A549 (cell line): ENCODE results near the gene CCDC83.

Source experiments
- CEBPB ChIP-seq, 2 experiments: fragments of >200 bp in 1 of 2; sonication (Bioruptor Twin) in 1 of 2; formaldehyde crosslinking in 1 of 2; IDR thresholded peaks; 2 replicates each; pipeline ENCODE4 v1.6.1; 2012 to 2016
- JUN ChIP-seq, 2 experiments: fragments of >200 bp; sonication (Bioruptor Twin); formaldehyde crosslinking; IDR thresholded peaks; 2 replicates in 1 of 2; 3 replicates in 1 of 2; pipeline ENCODE4 v1.6.1; 2016 to 2017
- POLR2A ChIP-seq: IDR thresholded peaks from 2 replicates; pipeline ENCODE4 v1.6.1; 2012; ENCODE audit warnings: mild to moderate bottlenecking, low read length
- RFX5 ChIP-seq: fragments of 450-650 bp; IDR thresholded peaks from 2 replicates; pipeline ENCODE4 v1.7.1; 2014; ENCODE audit warnings: antibody characterized with exemption, mild to moderate bottlenecking, moderate library complexity
- USF2 ChIP-seq: fragments of 450-650 bp; IDR thresholded peaks from 2 replicates; pipeline ENCODE4 v1.6.1; 2014; ENCODE audit warnings: antibody characterized with exemption
- TF ChIP-seq, protein P1 (sequence below): fragments of >200 bp; sonication (Bioruptor Twin); formaldehyde crosslinking; IDR thresholded peaks from 3 replicates; pipeline ENCODE4 v1.5.1; 2016
- TF ChIP-seq, protein P2 (sequence below): fragments of 200-600 bp; sonication (generic); IDR thresholded peaks from 2 replicates; pipeline ENCODE4 v1.6.1; 2016; ENCODE audit warnings: antibody characterized with exemption, mild to moderate bottlenecking, moderate library complexity

DNA sequence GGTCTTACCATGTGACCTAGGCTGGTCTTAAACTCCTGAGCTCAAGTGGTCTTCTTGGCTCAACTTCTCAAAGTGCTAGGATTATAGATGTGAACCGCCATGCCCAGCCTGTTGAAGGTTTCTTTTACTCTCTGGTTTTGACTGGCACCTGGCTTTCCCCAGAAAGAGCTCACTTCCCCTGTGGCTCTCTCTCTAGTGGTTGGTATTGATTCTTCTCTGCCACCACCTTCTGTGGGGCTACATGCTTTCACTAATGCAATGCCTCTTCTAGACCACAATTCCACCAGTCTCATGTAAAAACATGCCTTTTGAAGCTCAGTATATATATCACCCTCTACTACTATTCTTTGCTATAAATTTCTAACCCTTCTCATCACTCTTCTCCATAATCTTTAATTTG lies 67.2 kb downstream of the CCDC83 start:
- TF ChIP-seq, protein P1, sequence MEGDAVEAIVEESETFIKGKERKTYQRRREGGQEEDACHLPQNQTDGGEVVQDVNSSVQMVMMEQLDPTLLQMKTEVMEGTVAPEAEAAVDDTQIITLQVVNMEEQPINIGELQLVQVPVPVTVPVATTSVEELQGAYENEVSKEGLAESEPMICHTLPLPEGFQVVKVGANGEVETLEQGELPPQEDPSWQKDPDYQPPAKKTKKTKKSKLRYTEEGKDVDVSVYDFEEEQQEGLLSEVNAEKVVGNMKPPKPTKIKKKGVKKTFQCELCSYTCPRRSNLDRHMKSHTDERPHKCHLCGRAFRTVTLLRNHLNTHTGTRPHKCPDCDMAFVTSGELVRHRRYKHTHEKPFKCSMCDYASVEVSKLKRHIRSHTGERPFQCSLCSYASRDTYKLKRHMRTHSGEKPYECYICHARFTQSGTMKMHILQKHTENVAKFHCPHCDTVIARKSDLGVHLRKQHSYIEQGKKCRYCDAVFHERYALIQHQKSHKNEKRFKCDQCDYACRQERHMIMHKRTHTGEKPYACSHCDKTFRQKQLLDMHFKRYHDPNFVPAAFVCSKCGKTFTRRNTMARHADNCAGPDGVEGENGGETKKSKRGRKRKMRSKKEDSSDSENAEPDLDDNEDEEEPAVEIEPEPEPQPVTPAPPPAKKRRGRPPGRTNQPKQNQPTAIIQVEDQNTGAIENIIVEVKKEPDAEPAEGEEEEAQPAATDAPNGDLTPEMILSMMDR: no peak
- no peak for TF ChIP-seq POLR2A
- TF ChIP-seq RFX5: no peak
- no peak for TF ChIP-seq CEBPB (IDR thresholded peaks at IDR 0.05)
- TF ChIP-seq USF2: no peak
- no peak for TF ChIP-seq JUN (IDR thresholded peaks at IDR 0.05)
- TF ChIP-seq, protein P2, sequence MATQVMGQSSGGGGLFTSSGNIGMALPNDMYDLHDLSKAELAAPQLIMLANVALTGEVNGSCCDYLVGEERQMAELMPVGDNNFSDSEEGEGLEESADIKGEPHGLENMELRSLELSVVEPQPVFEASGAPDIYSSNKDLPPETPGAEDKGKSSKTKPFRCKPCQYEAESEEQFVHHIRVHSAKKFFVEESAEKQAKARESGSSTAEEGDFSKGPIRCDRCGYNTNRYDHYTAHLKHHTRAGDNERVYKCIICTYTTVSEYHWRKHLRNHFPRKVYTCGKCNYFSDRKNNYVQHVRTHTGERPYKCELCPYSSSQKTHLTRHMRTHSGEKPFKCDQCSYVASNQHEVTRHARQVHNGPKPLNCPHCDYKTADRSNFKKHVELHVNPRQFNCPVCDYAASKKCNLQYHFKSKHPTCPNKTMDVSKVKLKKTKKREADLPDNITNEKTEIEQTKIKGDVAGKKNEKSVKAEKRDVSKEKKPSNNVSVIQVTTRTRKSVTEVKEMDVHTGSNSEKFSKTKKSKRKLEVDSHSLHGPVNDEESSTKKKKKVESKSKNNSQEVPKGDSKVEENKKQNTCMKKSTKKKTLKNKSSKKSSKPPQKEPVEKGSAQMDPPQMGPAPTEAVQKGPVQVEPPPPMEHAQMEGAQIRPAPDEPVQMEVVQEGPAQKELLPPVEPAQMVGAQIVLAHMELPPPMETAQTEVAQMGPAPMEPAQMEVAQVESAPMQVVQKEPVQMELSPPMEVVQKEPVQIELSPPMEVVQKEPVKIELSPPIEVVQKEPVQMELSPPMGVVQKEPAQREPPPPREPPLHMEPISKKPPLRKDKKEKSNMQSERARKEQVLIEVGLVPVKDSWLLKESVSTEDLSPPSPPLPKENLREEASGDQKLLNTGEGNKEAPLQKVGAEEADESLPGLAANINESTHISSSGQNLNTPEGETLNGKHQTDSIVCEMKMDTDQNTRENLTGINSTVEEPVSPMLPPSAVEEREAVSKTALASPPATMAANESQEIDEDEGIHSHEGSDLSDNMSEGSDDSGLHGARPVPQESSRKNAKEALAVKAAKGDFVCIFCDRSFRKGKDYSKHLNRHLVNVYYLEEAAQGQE: no peak
